AG10803 (cell line): Measurements from ENCODE around the gene ALLC.

Source experiments
- DNase-seq: peaks from one replicate; pipeline ENCODE4 v3.0.0; 2010; ENCODE audit warnings: low read depth
- H3K4me3 ChIP-seq: 2 replicates; pipeline ENCODE4 v1.5.1; 2011; ENCODE audit warnings: mild to moderate bottlenecking, low read length, control low read depth
- CTCF ChIP-seq: conservative IDR thresholded peaks from 2 replicates; pipeline ENCODE4 v1.5.1; 2011; ENCODE audit warnings: mild to moderate bottlenecking, low read length, control low read depth, inconsistent platforms

ALLC gene

GRCh38 chr2:3703757-3704355 lies 45.9 kb downstream of the ALLC start:
- no peak overlapping the region for H3K4me3 ChIP-seq
- TF ChIP-seq CTCF, result no peak
- no peak for DNase-seq

- no peak overlapping the region for H3K4me3 ChIP-seq
- TF ChIP-seq CTCF, result no peak
- DNase-seq, result no peak
Measured at GRCh38 chr2:3704692-3705091, 46.7 kb downstream of the ALLC start.

- no peak overlapping the region for H3K4me3 ChIP-seq
- DNase-seq, result no peak
- no peak for TF ChIP-seq CTCF
Measured at GRCh38 chr2:3705782-3706181, 47.8 kb downstream of the ALLC start.

GRCh38 chr2:3706892-3707291 lies 48.9 kb downstream of the ALLC start:
- no peak for TF ChIP-seq CTCF
- H3K4me3 ChIP-seq, result no peak overlapping the region
- no peak for DNase-seq

- TF ChIP-seq CTCF, result no peak
- DNase-seq, result no peak
Measured at GRCh38 chr2:3708576-3708975, 50.6 kb downstream of the ALLC start.

GRCh38 chr2:3709225-3709624 lies 51.2 kb downstream of the ALLC start:
- no peak overlapping the region for H3K4me3 ChIP-seq
- TF ChIP-seq CTCF, result no peak
- no peak for DNase-seq

More at GRCh38 chr2:3708576-3708975, 50.6 kb downstream of the ALLC start:
- H3K4me3 ChIP-seq, result no peak overlapping the region

- no peak for DNase-seq
- no peak for TF ChIP-seq CTCF
- no peak overlapping the region for H3K4me3 ChIP-seq
Measured at GRCh38 chr2:3712424-3712823, 54.4 kb downstream of the ALLC start.
